ENCODE data around the gene FAM240A.

FAM240A gene

GRCh38 chr3:46674031-46674845 is 61.9 kb downstream of the FAM240A start:
- DNase-seq (ENCODE audit: low read depth in 2 of 2) = no peak

- no peak for DNase-seq (ENCODE audit: low read depth in 2 of 2)
These were observed 63.1 kb downstream of the FAM240A start for GRCh38 chr3:46675426-46675825.

Data from stimulated activated CD8-positive, alpha-beta memory T cell treated with anti-CD3 and anti-CD28 coated beads, Interleukin-2, amount 100 ng/mL, for 48 hours (primary cell).